Measurements from ENCODE around the gene YAF2. TPM values are rescaled to one million over a fixed set of nuclear protein-coding genes. Genes with fewer than 3 reads are reported as not detected.

The YAF2 gene, protein sequence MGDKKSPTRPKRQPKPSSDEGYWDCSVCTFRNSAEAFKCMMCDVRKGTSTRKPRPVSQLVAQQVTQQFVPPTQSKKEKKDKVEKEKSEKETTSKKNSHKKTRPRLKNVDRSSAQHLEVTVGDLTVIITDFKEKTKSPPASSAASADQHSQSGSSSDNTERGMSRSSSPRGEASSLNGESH
- 14.3 and 16.4 TPM in 2 replicates for total RNA-seq

GRCh38 chr12:42238240-42239140 lies at the start of gene YAF2:
YAF2 (minus strand) TSS chr12:42238248; CDS start chr12:42238180, 68 bp downstream.

DNA sequence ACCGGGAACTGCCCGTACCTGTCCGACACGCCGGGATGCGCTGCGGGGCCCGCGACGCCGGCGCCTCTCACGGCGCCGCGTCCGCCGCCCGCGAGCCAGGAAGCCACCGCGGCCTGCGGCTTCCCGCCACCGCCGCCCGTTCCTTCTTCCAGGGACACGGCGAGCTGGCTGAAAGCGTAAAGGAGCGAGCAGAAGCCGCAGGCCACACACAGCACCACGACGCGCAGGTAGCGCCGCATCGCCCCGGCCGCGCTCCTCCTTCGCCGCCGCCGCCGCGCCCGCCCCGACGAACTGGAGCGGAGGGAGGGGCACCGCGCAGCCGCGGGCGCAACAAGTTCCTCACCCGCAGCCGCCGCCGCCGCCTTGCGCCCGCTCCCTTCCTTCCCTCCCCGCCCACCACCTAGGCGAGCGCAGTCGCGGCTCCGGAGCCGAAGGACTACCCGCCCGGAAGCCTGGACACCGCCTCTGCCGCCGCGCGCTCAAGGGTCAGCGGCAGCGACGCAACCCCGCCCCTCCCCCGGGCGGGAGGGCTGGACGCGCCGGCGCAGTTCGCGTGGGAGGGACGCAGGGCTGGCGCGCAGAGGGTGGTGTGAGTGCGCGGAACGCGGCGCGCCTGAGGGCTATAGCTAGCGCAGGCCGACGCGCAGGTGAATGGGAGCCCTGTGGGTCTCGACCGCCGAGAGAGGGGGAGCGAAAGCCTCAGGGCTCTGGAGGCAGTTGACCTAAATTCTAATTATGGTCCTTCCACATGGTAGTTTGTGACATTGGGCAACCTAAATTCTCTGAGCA lies 93.4 kb downstream of the YAF2 start, which contains the start of gene GXYLT1:
GXYLT1 (minus strand) TSS at position 467 of the 789 bp plus-strand sequence; CDS start at position 239, 228 bp downstream.

Other genes starting within 250 kb of the YAF2 start
- 14.2 and 15.5 TPM in 2 replicates for gene GXYLT1, start 93.4 kb downstream of the YAF2 start, total RNA-seq
- 25.4 and 31.6 TPM in 2 replicates for gene ZCRB1, start 87.8 kb upstream of the YAF2 start, total RNA-seq
- gene PPHLN1, start 87.9 kb upstream of the YAF2 start, total RNA-seq, result 59.4 and 66.8 TPM in 2 replicates

All from dermis lymphatic vessel endothelial cell (primary cell).